MM.1S (cell line): ENCODE measurements around the gene TAS2R42.

Experiments
- DNase-seq: peaks from one replicate; pipeline ENCODE4 v3.0.0-alpha.2; 2015
- H2AFZ ChIP-seq: fragments of 300-600 bp; sonication (generic); 2 replicates; pipeline ENCODE4 v1.6.0; 2016; ENCODE audit warnings: antibody characterized with exemption, low read length
- H3F3A ChIP-seq: fragments of 300-600 bp; sonication (generic); 2 replicates; pipeline ENCODE4 v1.6.1; 2016; ENCODE audit warnings: mild to moderate bottlenecking, antibody characterized with exemption, low read length, moderate library complexity, mixed read lengths; ENCODE audit not compliant: insufficient read depth
- H3K27ac ChIP-seq: fragments of 300-600 bp; sonication (generic); 2 replicates; pipeline ENCODE4 v1.5.1; 2016; ENCODE audit warnings: mild to moderate bottlenecking, low read length
- H3K27me3 ChIP-seq: fragments of 300-600 bp; sonication (generic); replicated peaks from 2 replicates; pipeline ENCODE4 v1.6.0; 2016; ENCODE audit warnings: low read length; ENCODE audit not compliant: insufficient read depth
- H3K36me3 ChIP-seq: fragments of 300-600 bp; sonication (generic); replicated peaks from 2 replicates; pipeline ENCODE4 v1.6.1; 2016; ENCODE audit warnings: mild to moderate bottlenecking, low read length, mixed read lengths; ENCODE audit not compliant: insufficient read depth
- H3K4me1 ChIP-seq: fragments of 300-600 bp; sonication (generic); 2 replicates; pipeline ENCODE4 v1.6.1; 2016; ENCODE audit warnings: low read length, mixed read lengths
- H3K4me2 ChIP-seq: fragments of 300-600 bp; sonication (generic); 2 replicates; pipeline ENCODE4 v1.6.0; 2016; ENCODE audit warnings: low read depth, low read length
- H3K4me3 ChIP-seq: fragments of 300-600 bp; sonication (generic); 2 replicates; pipeline ENCODE4 v1.5.1; 2016; ENCODE audit warnings: low read length, mixed read lengths
- H3K79me2 ChIP-seq: fragments of 300-600 bp; sonication (generic); 2 replicates; pipeline ENCODE4 v1.6.1; 2016; ENCODE audit warnings: mixed run types, low read length, mixed read lengths
- H3K9ac ChIP-seq: fragments of 300-600 bp; sonication (generic); 2 replicates; pipeline ENCODE4 v1.6.1; 2016; ENCODE audit warnings: low read length, mixed read lengths
- H3K9me2 ChIP-seq: fragments of 300-600 bp; sonication (generic); replicated peaks from 2 replicates; pipeline ENCODE4 v1.6.1; 2016; ENCODE audit warnings: mild to moderate bottlenecking, low read length, mixed read lengths; ENCODE audit not compliant: insufficient read depth
- H3K9me3 ChIP-seq: fragments of 300-600 bp; sonication (generic); replicated peaks from 2 replicates; pipeline ENCODE4 v1.6.1; 2016; ENCODE audit warnings: mild to moderate bottlenecking, low read length, mixed read lengths; ENCODE audit not compliant: insufficient read depth
- H4K20me1 ChIP-seq: fragments of 300-600 bp; sonication (generic); 2 replicates; pipeline ENCODE4 v1.6.1; 2016; ENCODE audit warnings: mild to moderate bottlenecking, low read length, moderate library complexity, mixed read lengths; ENCODE audit not compliant: insufficient read depth
- CTCF ChIP-seq: fragments of 300-600 bp; sonication (generic); IDR thresholded peaks from 2 replicates; pipeline ENCODE4 v1.5.1; 2016; ENCODE audit warnings: antibody characterized with exemption, low read length, mixed read lengths
- EZH2 ChIP-seq: fragments of 300-600 bp; sonication (generic); optimal IDR thresholded peaks from 2 replicates; pipeline ENCODE3; 2017; ENCODE audit warnings: low read depth, mild to moderate bottlenecking, antibody characterized with exemption, low read length, mixed read lengths
- EZH2phosphoT487 ChIP-seq: fragments of 300-600 bp; sonication (generic); IDR thresholded peaks from 2 replicates; pipeline ENCODE4 v1.6.1; 2018; ENCODE audit warnings: antibody characterized with exemption, low read length

Gene TAS2R42

GRCh38 chr12:11183011-11183410, 3.7 kb downstream of the TAS2R42 start:
- Histone ChIP-seq H3K36me3 (no peaks in the 10 kb centered on the region), H3K4me1 (no peaks in the 10 kb centered on the region), H3K27ac (no peak overlapping the region), H3K27me3 (no peaks in the 10 kb centered on the region), H3K4me3 (no peak overlapping the region), H3K79me2 (no peaks in the 10 kb centered on the region), H2AFZ (no peak overlapping the region), H3K9ac (no peak overlapping the region), H3K9me3 (no peaks in the 10 kb centered on the region), H3K9me2 (no peaks in the 10 kb centered on the region), H3F3A (no peaks in the 10 kb centered on the region), H3K4me2 (no peak overlapping the region), H4K20me1 (no peaks in the 10 kb centered on the region)
- TF ChIP-seq EZH2phosphoT487 (no peak), EZH2 (no peak), CTCF (no peak)
- DNase-seq = no peak

GRCh38 chr12:11182529-11182928, 4.2 kb downstream of the TAS2R42 start:
- Histone ChIP-seq H3K4me2 (no peak overlapping the region), H2AFZ (no peak overlapping the region), H3K27ac (no peak overlapping the region), H3F3A (no peaks in the 10 kb centered on the region), H4K20me1 (no peaks in the 10 kb centered on the region), H3K36me3 (no peaks in the 10 kb centered on the region), H3K9me2 (no peaks in the 10 kb centered on the region), H3K27me3 (no peaks in the 10 kb centered on the region), H3K4me1 (no peaks in the 10 kb centered on the region), H3K9me3 (no peaks in the 10 kb centered on the region), H3K9ac (no peak overlapping the region), H3K79me2 (no peaks in the 10 kb centered on the region), H3K4me3 (no peak overlapping the region)
- DNase-seq = no peak
- TF ChIP-seq EZH2 = no peak
- no peak for TF ChIP-seq EZH2phosphoT487
- TF ChIP-seq CTCF = no peak

- no peaks in the 10 kb centered on the region for H4K20me1 ChIP-seq
- H3K27ac ChIP-seq = no peak overlapping the region
These were observed 8.5 kb downstream of the TAS2R42 start for GRCh38 chr12:11178250-11178649.

More at GRCh38 chr12:11178250-11178649, 8.5 kb downstream of the TAS2R42 start:
- Histone ChIP-seq H3K9ac (no peak overlapping the region), H3F3A (no peaks in the 10 kb centered on the region), H3K79me2 (peaks cover 16% of the 10 kb centered on the region), H3K9me2 (no peaks in the 10 kb centered on the region), H2AFZ (no peak overlapping the region), H3K9me3 (no peaks in the 10 kb centered on the region), H3K4me3 (no peak overlapping the region), H3K36me3 (no peaks in the 10 kb centered on the region), H3K4me1 (no peaks in the 10 kb centered on the region), H3K4me2 (no peak overlapping the region), H3K27me3 (no peaks in the 10 kb centered on the region)
- no peak for DNase-seq
- TF ChIP-seq EZH2phosphoT487 = no peak
- no peak for TF ChIP-seq EZH2
- no peak for TF ChIP-seq CTCF
